MCF 10A (cell line): ENCODE results near the gene DIP2C. TPM values are rescaled to one million over a fixed set of nuclear protein-coding genes. Genes with fewer than 3 reads are reported as not detected.
"Not testable (repeated sequence)": the region's sequence is repeated elsewhere in the genome, so short reads cannot be mapped to it uniquely, and the experiment has no call there.

ENCODE experiments used
- BruUV-seq: library from RNA; stranded (reverse); fragments of 400-500 nt; replicated peaks from 2 replicates; lab custom pipeline; 2021; lab: Mats Ljungman, UMichigan
- CTCF ChIA-PET: fragments of 300-600 bp; sonication (Branson Sonifier 250); formaldehyde crosslinking; extraction: SDS; loops from one replicate; lab custom pipeline; 2021; ENCODE audit warnings: antibody characterized with exemption, inconsistent platforms; lab: Yijun Ruan, JAX
- POLR2A ChIA-PET: fragments of 300-600, 350-650 bp; sonication (Branson Sonifier 250); formaldehyde crosslinking; extraction: SDS; loops from one replicate; lab custom pipeline; 2020; ENCODE audit warnings: antibody characterized with exemption, inconsistent platforms; lab: Yijun Ruan, JAX
- DNase-seq: peaks from one replicate; pipeline ENCODE4 v3.0.0-alpha.2; 2018; ENCODE audit not compliant: unreplicated experiment
- H3K27ac Mint-ChIP-seq: one replicate; pipeline ENCODE4 v1.8.0; 2022; ENCODE audit warnings: mild to moderate bottlenecking, low read depth, mixed read lengths; ENCODE audit not compliant: unreplicated experiment
- H3K27me3 Mint-ChIP-seq: one replicate; pipeline ENCODE4 v1.8.0; 2022; ENCODE audit warnings: mixed read lengths; ENCODE audit not compliant: insufficient read depth, unreplicated experiment
- H3K36me3 Mint-ChIP-seq: one replicate; pipeline ENCODE4 v1.8.0; 2022; ENCODE audit warnings: mild to moderate bottlenecking, moderate library complexity, mixed read lengths; ENCODE audit not compliant: insufficient read depth, unreplicated experiment
- H3K4me1 Mint-ChIP-seq: one replicate; pipeline ENCODE4 v1.8.0; 2022; ENCODE audit warnings: mixed read lengths; ENCODE audit not compliant: insufficient read depth, unreplicated experiment
- H3K4me3 Mint-ChIP-seq: one replicate; pipeline ENCODE4 v1.8.0; 2022; ENCODE audit warnings: mild to moderate bottlenecking, moderate library complexity, mixed read lengths; ENCODE audit not compliant: unreplicated experiment
- H3K9me3 Mint-ChIP-seq: one replicate; pipeline ENCODE4 v1.8.0; 2022; ENCODE audit warnings: mixed read lengths; ENCODE audit not compliant: unreplicated experiment
- CTCF ChIP-seq: fragments of 200-600 bp; IDR thresholded peaks from one replicate; pipeline ENCODE4 v1.8.0; 2022; ENCODE audit warnings: antibody characterized with exemption, mild to moderate bottlenecking; ENCODE audit not compliant: unreplicated experiment
- intact Hi-C: fragments of 100-400 bp; cut with micrococcal nuclease; formaldehyde crosslinking; loops from 2 replicates; pipeline ENCODE4 v1.14.1; 2022
- total RNA-seq: library from RNA; stranded (reverse); gene quantifications from 2 replicates; pipeline ENCODE4 v1.2.3, GENCODE V29; 2022

The DIP2C gene
- total RNA-seq, 1 experiment from 2014 or later: 0.37 TPM

GRCh38 chr10:451021-451471 lies 238.4 kb downstream of the DIP2C start:
- ChIA-PET POLR2A (interaction anchor here (1.0 kb wide), 1 partner anchor 225 kb away, joined by 3 read pairs; no protein-coding TSS in a partner anchor), CTCF (no interaction called here)
- Mint-ChIP-seq H3K4me1 (peaks cover 25% of the 10 kb centered on the region), H3K9me3 (no peaks in the 10 kb centered on the region), H3K27ac (no peak overlapping the region), H3K4me3 (no peak overlapping the region), H3K36me3 (no peaks in the 10 kb centered on the region), H3K27me3 (no peaks in the 10 kb centered on the region)
- TF ChIP-seq CTCF: no peak
- intact Hi-C loops: no loop called here
- no TSS peak for BruUV-seq
- DNase-seq: peak; percentile 14

GRCh38 chr10:450463-450862 lies 239.0 kb downstream of the DIP2C start:
- DNase-seq: no peak
- CTCF ChIA-PET: interaction anchor here (0.8 kb wide), 1 partner anchor 225 kb away, joined by 3 read pairs; no protein-coding TSS in a partner anchor
- H3K4me1 Mint-ChIP-seq: peaks cover 25% of the 10 kb centered on the region
- no peak overlapping the region for H3K27ac Mint-ChIP-seq
- no peak overlapping the region for H3K4me3 Mint-ChIP-seq
- H3K27me3 Mint-ChIP-seq: no peaks in the 10 kb centered on the region
- no peak for TF ChIP-seq CTCF
- intact Hi-C loops: no loop called here
- BruUV-seq: no TSS peak
- POLR2A ChIA-PET: interaction anchor here (1.0 kb wide), 1 partner anchor 224 kb away, joined by 3 read pairs; no protein-coding TSS in a partner anchor
- H3K9me3 Mint-ChIP-seq: no peaks in the 10 kb centered on the region
- H3K36me3 Mint-ChIP-seq: no peaks in the 10 kb centered on the region

GRCh38 chr10:449331-449730 lies 240.1 kb downstream of the DIP2C start:
- BruUV-seq, H3K4me3 Mint-ChIP-seq, CTCF ChIA-PET, H3K9me3 Mint-ChIP-seq, intact Hi-C loops, H3K27ac Mint-ChIP-seq, POLR2A ChIA-PET, H3K36me3 Mint-ChIP-seq, H3K27me3 Mint-ChIP-seq, DNase-seq: not testable (repeated sequence)
- peaks cover 16% of the 10 kb centered on the region for H3K4me1 Mint-ChIP-seq

- intact Hi-C loops: no loop called here
- POLR2A ChIA-PET: no interaction called here
- Mint-ChIP-seq H3K27me3 (peaks cover 15% of the 10 kb centered on the region), H3K9me3 (no peaks in the 10 kb centered on the region), H3K4me3 (no peak overlapping the region), H3K4me1 (no peaks in the 10 kb centered on the region), H3K27ac (no peak overlapping the region), H3K36me3 (no peaks in the 10 kb centered on the region)
- CTCF ChIA-PET: interaction anchor here (0.6 kb wide), 1 partner anchor 170 kb away, joined by 3 read pairs; no protein-coding TSS in a partner anchor
- no peak for DNase-seq
- TF ChIP-seq CTCF: no peak
- no TSS peak for BruUV-seq
Measured at GRCh38 chr10:443459-443858, 246.0 kb downstream of the DIP2C start.
